ENCODE measurements around the gene CCS. TPM values are rescaled to one million over a fixed set of nuclear protein-coding genes. Genes with fewer than 3 reads are reported as not detected.

CCS gene
- total RNA-seq, 2 donors from 2014 or later, result 31.2 to 41.4 TPM

DNA sequence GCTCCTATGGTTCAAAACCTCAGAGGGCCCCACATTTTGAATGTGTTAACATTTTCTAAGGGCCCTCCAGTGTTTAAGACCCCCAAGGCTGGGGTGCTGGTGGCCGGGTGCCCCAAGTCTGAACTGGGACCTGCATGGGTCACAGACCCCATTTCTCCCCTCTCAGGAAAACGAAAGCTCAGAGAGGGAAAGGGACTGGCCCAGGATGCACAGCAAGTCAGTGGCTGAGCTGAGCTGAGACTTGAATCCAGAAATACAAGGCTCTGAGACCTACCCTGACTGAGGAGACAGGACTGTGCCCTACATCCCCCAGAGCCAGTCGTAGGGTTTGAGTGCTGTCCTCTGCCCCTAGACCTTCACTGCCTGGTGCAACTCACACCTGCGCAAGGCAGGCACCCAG lies 42.1 kb upstream of the CCS start:
- H3K4me1 ChIP-seq, result peaks cover 2% of the 10 kb centered on the region
- H3K9ac ChIP-seq (ENCODE audit: low read depth in 2 of 2, low read length in 2 of 2), result no peak overlapping the region
- H3K4me3 ChIP-seq, result no peak overlapping the region
- no peaks in the 10 kb centered on the region for H3K36me3 ChIP-seq
- H3K27me3 ChIP-seq, result no peaks in the 10 kb centered on the region
- no peak overlapping the region for H3K27ac ChIP-seq
- TF ChIP-seq, protein P1, sequence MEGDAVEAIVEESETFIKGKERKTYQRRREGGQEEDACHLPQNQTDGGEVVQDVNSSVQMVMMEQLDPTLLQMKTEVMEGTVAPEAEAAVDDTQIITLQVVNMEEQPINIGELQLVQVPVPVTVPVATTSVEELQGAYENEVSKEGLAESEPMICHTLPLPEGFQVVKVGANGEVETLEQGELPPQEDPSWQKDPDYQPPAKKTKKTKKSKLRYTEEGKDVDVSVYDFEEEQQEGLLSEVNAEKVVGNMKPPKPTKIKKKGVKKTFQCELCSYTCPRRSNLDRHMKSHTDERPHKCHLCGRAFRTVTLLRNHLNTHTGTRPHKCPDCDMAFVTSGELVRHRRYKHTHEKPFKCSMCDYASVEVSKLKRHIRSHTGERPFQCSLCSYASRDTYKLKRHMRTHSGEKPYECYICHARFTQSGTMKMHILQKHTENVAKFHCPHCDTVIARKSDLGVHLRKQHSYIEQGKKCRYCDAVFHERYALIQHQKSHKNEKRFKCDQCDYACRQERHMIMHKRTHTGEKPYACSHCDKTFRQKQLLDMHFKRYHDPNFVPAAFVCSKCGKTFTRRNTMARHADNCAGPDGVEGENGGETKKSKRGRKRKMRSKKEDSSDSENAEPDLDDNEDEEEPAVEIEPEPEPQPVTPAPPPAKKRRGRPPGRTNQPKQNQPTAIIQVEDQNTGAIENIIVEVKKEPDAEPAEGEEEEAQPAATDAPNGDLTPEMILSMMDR (IDR thresholded peaks at IDR 0.05), result no peak
- intact Hi-C loops (cut with DNase I), result no loop called here
- H3K9me3 ChIP-seq, result no peaks in the 10 kb centered on the region
- DNase-seq, result no peak

DNA sequence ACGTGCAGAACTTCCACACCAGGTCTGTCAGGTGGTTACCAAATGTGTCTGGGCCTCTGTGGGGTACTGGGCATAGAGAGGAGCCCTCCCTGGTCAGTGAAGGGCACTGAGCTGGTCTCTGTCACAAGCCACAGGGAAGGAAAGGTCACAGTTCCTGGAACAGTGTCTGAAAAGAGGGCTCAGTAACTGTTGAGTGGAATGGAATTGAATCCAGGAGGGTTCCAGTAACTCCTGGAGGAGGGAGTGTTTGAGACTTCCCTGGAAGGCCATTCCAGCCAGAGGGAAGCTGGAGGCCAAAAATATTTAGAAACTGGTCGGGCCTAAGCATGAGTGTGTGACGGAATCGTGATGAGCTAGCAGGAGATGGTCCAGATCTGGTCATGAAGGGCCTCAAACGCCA lies 38.4 kb upstream of the CCS start:
- no peak overlapping the region for H3K9ac ChIP-seq (ENCODE audit: low read depth in 2 of 2, low read length in 2 of 2)
- no peak overlapping the region for H3K27ac ChIP-seq
- intact Hi-C loops (cut with DNase I), result no loop called here
- no peak overlapping the region for H3K4me3 ChIP-seq
- no peaks in the 10 kb centered on the region for H3K4me1 ChIP-seq
- no peaks in the 10 kb centered on the region for H3K27me3 ChIP-seq
- no peaks in the 10 kb centered on the region for H3K36me3 ChIP-seq
- DNase-seq, result no peak
- no peaks in the 10 kb centered on the region for H3K9me3 ChIP-seq
- TF ChIP-seq, protein P1 (IDR thresholded peaks at IDR 0.05), result no peak

DNA sequence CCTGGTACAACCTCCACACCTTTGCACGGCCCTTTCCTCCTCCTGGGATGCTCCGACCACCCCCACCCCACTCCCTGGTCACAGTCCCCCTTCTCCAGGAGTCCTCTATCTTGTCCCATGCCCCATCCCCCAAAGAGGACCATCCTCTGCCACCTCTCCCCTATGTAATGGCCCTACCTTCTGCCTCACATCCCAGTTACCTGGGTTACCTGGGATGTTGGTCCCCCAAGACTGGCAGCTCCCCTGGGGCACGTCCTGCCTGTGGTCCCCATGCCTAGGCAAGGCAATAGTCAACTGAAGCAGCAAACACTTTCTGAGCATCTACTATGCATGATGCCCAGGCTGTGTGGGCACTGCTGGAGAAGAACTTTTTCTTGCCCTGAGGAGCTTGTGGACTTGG lies 37.6 kb upstream of the CCS start:
- Histone ChIP-seq H3K27ac (no peak overlapping the region), H3K9ac (ENCODE audit: low read depth in 2 of 2, low read length in 2 of 2) (no peak overlapping the region), H3K4me1 (no peaks in the 10 kb centered on the region), H3K27me3 (no peaks in the 10 kb centered on the region), H3K9me3 (no peaks in the 10 kb centered on the region), H3K4me3 (no peak overlapping the region), H3K36me3 (no peaks in the 10 kb centered on the region)
- DNase-seq, result no peak
- TF ChIP-seq, protein P1 (IDR thresholded peaks at IDR 0.05), result no peak
- intact Hi-C loops (cut with DNase I), result no loop called here

DNA sequence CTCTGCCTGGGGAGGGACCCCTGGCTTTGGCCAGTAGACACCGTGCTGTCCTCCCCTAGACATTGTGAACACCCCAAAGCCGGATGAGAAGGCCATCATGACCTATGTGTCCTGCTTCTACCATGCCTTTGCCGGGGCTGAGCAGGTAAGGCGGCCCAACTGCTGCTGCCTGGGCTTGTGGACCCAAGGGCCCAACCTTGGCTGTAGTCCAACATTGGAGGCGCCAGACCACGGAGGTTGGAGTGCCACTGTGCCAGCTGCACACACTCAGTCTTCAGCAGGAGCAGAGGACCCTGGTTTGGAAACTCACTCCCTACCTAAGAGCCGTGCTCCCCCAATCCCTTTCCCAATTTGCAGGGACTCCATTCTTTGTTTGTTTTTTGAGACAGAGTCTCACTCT lies 36.9 kb upstream of the CCS start:
- intact Hi-C loops (cut with DNase I), result no loop called here
- no peaks in the 10 kb centered on the region for H3K4me1 ChIP-seq
- H3K27ac ChIP-seq, result no peak overlapping the region
- no peaks in the 10 kb centered on the region for H3K9me3 ChIP-seq
- TF ChIP-seq, protein P1 (IDR thresholded peaks at IDR 0.05), result no peak
- no peak overlapping the region for H3K4me3 ChIP-seq
- DNase-seq, result no peak
- H3K27me3 ChIP-seq, result no peaks in the 10 kb centered on the region
- no peaks in the 10 kb centered on the region for H3K36me3 ChIP-seq
- no peak overlapping the region for H3K9ac ChIP-seq (ENCODE audit: low read depth in 2 of 2, low read length in 2 of 2)

DNA sequence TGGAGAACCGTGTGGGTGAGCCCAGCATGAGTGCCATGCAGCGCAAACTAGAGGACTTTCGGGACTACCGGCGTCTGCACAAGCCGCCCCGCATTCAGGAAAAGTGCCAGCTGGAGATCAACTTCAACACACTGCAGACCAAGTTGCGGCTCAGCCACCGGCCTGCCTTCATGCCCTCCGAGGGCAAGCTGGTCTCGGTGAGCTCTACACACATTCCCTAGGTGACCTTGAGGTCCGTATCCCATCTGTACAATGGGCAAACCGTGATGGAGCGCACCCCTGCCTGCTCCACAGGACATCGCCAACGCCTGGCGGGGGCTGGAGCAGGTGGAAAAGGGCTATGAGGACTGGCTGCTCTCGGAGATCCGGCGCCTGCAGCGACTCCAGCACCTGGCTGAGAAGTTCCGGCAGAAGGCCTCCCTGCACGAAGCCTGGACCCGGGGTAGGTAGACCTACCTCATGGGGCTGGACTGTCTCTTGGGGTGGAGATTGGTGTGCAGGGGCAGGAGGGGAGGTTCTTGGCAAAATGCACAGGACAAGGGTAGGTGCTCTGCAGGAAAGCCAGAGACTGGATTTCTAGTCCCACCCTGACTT lies 35.2 kb upstream of the CCS start:
- H3K9ac ChIP-seq (ENCODE audit: low read depth in 2 of 2, low read length in 2 of 2), result no peak overlapping the region
- H3K27me3 ChIP-seq, result no peaks in the 10 kb centered on the region
- H3K9me3 ChIP-seq, result no peaks in the 10 kb centered on the region
- H3K4me1 ChIP-seq, result no peaks in the 10 kb centered on the region
- no peak overlapping the region for H3K27ac ChIP-seq
- H3K36me3 ChIP-seq, result no peaks in the 10 kb centered on the region
- no peak for DNase-seq
- no peak overlapping the region for H3K4me3 ChIP-seq
- TF ChIP-seq, protein P1 (IDR thresholded peaks at IDR 0.05), result no peak
- intact Hi-C loops (cut with DNase I), result no loop called here
